HG03066 (cell line): ENCODE measurements around the gene KCNIP3.
A peak's percentile ranks its signal among the peaks of the same experiment; 100 is the strongest.
"Not testable (repeated sequence)": the region's sequence is repeated elsewhere in the genome, so short reads cannot be mapped to it uniquely, and the experiment has no call there.

Source experiments
- ATAC-seq: cut with Tn5 transposase; IDR thresholded peaks from one replicate; pipeline ENCODE4 v1.9.1; 2021; ENCODE audit warnings: low read depth; ENCODE audit not compliant: unreplicated experiment

Gene KCNIP3

DNA sequence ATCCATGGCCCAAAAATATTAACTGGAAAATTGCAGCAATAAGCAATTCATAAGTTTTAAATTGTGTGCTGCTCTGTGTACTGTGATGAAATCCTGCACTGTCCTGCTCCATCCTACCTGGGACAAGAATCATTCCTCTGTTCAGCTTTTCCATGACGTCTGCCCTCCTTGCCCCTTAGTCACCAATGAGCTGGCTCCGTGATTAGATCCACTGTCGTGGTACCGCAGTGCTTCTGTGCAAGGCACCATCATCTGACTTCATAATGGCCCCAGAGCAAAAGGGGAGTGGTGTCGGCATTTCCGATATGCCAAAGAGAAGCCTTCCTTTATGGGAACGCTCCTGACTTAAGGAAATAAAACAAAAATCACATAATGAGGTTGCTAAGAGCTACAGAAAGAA, 101.9 kb downstream of the KCNIP3 start:
- ATAC-seq = no peak

DNA sequence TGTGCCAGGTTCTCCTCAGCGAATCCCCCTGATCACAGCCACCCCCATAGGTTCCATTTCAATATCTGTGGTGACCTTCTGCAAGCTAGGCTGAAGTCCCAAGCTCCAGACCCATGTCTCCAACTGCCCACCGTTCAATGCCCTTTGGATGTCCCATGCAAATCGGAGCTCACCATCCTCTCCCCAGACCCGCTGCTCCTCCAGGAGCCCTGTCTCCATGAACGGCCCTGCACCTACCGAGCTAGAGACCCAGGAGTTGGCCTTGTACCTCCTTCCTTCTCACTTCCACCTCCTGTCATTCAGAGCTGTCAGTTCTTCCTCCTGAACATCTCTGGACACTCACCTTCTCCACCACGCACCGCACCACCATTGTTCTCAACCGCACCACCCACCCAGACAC, 104.3 kb downstream of the KCNIP3 start:
- no peak for ATAC-seq

DNA sequence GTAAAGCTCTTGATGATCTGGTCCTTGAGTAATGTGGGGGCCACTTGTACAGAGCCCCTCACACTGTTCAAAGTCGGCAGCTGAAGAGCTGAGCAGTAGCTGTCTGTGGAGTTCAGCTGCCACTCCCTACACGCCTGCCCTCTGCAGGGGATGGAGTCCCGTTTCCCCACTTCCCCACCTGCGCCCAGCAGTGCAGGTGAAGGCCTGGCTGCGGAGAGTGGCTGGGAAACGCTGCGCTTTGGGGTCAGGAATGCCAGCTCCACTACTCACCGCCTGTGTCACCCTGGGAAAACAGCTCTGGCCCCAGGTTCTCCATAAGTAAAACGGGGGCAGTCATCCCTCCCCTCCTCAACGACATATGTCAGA, 104.8 kb downstream of the KCNIP3 start:
- peak; percentile 25 for ATAC-seq

DNA sequence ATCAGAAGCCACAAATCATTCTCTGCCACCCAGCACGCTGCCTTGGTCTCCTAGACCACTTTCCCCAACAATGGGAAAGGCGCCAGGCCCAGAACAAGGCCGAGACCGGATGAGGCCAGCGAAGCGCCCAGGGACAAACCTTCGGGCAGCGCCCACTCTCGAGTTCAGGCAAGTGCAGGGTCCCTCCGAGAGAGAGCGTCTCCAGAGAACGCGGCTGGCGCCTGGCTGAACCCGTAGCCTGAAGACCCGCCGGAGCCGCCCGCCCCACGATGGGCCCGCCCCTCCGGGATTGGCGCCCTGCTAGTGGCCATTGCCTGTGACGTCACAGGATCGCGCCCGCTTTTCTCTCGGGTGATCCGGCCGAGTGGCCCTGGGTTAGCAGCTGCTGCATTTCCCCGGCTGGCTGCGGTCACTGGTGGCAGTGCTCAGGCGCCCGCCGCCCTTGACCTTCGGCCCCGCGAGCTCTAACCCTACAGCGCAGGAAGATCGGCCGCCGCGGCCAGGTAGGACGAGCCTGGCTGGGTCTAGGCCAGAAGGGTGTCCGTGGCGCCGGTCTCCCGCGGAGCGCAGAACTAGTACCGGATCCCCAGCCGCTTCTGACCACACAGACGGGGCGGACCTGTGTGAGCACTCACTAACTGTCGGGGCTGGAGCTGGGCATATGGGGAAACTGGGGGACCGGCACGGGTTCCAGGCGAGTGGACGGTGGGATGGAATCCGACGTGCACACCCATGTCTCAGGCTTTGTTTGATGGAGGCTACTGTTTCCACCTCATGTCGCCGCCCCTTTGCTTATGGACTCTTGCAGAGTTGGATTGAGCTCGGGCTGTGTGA, 105.4 kb downstream of the KCNIP3 start, which contains the start of gene FAHD2A:
FAHD2A (plus strand) TSS at position 339 of the 834 bp plus-strand sequence. CDS start 2,851 bp downstream, outside the sequence.
- peak; percentile 96 for ATAC-seq

DNA sequence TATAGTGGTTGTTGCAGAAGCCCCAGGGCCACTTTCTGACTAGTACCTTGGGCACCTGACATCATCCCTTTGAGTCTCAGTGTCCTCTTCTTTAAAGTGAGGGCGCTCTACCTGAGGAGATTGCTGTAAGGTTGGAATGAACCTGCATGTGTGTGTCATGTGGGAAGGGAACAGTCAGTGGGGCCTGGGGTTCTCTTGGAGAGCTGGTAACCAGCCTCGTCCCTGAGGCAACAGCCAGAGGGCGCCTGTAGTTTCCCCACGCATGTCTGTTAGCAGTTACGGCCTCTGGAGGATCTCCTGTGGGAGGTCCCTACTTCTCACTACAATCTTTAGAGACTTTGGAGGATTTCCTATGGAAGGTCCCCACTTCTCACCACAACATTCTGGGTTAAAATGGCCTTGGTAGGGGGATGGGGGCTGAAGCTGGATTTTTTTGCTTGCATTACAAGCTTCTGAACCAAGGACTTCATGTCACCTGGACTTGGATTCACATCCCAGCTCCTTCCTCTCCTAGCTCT, 106.1 kb downstream of the KCNIP3 start:
- ATAC-seq = peak; percentile 24

DNA sequence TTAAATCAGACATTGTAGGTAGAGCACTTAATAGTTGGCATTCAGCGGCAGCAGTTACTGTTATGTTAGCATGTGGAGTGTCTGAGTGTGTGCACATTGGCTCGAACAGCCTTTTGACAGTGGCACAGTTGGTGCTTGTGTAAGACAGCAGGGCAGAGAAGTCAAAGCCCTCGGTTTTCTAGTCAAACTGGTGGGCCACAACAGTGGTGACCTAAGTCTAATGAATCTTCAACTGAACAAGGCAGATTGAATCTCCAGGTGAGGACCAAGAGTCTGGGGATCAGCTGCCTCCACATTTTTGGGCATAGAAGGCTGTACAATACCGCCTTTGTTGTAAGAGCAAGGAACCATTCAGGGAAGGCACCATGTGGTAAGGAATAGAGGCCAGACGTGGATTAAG, 106.7 kb downstream of the KCNIP3 start:
- not testable (repeated sequence) for ATAC-seq

DNA sequence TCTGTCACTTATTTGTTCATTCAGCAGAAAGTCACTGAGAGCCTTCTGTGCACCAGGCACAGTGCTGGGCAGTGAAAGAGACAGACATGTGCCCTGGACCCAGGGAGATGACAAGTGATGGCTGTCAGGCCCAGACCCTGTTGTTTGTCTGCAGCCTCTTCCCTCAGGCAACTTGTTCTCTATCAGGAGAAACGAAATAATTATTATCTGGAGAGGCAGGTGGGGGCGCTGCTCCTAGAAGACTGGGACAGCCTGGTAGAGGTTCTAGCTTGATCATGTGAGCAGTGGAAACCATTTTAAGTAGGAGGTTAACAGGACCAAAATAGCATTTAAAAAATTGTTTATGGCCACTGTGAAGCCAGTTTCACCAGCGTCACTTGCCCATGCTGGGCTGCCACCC, 107.5 kb downstream of the KCNIP3 start:
- ATAC-seq = not testable (repeated sequence)

DNA sequence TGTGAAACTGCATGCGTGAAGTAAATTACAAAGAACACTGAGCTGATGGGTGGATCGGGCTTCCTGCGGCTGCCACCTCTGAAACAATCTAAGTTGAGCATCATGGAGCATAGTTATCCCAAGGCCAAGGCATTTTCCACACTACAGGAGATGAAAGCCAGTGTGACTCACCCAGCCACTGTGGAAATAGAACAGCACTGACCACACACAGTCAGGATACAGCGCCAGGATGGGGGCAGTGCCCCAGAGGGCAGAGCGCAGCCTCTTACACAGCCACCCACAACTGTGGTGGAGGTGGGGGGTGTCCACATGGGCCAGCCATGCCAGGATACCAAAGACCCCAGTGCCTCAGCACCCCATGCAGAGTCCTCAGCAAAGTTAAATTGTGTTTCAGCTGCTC, 114.1 kb downstream of the KCNIP3 start:
- ATAC-seq = not testable (repeated sequence)

DNA sequence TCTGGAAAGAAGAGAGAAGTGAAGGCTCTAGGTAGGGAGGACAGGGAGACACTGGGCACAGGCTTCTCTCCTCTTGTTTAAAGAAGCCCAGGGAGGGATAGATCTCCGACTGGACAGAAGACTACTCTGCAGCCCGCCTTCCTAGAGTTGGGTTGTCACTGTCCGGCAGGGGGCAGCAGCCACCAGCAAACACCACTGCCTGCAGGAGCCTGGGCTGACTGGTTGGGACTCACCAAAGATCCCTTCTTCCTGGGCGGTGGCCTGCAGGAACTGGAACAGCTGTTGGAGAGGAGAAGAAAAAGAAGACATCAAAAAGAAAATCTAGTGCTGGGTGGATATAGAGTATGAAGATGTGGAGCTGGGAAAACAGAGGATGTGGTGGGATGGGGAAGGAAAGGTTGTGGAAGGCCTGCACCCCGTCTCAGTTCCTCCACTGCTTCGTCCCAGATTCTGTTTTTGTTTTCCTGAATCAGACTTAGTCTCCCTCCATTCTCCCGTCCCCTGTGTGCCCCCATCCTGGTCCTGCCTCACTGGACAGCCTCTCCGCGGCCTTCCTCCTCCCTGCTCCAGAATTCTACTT, 117.0 kb downstream of the KCNIP3 start:
- peak; percentile 83 for ATAC-seq

DNA sequence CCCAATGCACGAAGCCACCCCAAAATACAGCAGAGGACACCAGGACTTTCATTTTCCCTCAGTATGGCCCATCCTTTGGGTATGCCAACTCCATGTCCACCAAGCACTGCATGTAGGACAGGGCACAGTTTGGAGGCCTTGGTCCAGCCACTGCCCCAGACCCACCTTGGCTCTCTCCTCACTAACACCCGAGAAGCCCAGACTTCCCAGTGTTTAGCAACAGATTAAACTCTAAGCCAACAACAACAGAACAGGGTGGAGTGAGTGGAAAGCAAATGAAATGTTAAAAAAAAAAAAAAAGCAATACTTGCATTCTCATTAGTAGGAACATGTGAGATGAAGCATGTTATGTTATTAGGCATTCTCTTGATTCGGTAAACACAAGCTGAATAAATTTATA, 118.0 kb downstream of the KCNIP3 start:
- not testable (repeated sequence) for ATAC-seq

DNA sequence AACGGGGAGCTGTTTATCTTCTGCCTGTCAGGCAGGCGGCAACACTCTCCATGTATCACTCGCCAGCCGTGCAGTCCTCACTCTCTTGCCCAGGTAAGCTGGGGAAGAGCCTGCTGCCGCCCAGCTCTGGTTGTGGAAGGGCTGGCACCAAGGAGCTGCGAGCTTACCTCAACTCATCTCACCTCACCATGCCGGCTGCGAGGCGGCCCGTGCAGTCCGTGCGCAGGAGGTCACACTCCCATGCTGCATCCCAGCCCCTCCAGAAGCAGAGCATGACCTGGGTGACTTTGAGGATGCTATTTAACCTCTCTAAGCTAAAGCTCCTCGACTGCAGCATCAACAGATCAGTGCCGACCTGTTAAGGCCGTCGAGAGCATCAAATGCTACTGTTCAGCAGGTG, 118.4 kb downstream of the KCNIP3 start:
- not testable (repeated sequence) for ATAC-seq

DNA sequence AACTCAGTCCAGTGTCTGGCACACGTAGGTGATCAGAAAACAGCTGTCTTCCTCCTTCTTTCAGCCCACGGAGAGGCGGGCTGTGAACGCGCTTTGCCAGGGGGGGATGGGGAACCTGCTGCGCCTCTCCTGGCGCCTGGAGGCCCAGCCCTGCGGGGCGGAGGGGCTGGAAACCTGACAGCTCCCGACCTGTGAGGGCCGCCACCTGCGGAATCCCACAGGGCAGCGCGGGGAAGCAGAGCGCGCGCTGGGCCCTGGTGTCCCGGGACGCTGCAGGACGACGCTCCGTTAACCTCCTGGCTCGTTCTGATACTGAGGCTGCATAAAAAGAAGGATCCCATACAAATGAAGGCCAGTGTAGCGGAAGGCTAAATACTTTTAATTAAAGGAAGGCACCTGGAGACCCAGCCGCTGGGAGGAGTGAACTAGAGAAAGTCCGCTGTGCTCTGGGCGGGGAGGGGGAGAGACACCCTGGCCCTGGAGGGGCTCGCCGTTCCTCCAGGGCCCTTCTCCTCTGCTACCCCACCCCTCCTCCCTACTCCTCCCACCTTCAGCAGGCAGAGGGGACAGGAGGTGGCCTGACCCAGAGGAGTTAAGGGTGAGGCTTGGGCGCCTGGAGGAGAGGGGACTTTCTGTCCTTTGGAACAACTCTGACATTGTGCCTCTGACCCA, 130.2 kb downstream of the KCNIP3 start:
- ATAC-seq = not testable (repeated sequence)

DNA sequence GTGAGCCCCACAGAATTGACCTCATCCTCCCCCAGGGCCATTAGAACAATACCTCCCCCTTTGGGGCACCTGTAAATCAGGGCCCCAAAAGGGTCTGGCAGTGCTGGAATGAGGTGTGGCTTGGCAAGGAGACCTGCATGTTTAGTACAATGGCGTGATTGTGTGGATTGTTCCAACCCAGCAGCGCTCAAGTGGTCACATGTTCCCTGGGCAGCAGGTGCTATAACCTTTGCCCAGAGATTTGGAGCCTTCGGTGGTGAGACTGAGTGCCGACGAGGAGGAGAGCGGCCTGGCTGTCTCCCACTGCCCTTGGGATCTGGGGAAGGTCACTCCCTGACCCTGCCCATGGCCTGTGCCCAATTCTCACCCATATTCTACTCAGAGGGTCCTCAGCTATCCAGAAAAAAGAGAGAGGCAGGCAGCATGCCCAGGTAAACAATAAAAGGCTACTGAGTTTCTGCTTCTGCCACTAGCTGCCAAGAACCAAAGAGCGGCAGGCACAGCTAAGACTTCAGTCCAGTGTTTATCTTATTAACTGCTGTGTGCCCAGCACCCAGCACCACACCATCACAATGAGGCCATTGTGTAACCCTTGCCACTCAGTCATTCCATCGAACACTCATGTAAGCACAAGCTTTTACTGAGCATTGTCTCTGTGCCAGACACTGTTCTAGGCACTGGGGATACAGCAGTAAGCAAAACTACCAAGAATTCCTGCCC, 132.8 kb downstream of the KCNIP3 start:
- not testable (repeated sequence) for ATAC-seq

DNA sequence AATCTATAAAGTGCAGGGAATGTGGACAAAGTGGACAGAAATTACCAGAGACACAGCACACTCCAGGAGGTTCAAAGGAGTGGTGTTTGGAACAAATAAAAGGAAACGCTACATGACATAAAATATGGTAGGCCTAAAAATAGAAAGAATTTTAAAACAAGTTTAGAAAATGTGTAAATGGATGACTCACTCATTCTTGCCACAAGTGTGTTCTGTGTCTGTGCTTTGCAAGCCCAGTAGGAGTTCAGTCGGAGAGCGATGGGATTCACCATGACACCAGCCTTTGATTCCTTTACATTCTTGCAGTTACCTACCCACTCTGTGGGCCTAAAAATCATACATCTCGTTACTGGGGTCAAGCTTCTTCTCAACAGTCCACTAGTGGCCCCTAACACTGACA, 136.2 kb downstream of the KCNIP3 start:
- ATAC-seq = not testable (repeated sequence)

DNA sequence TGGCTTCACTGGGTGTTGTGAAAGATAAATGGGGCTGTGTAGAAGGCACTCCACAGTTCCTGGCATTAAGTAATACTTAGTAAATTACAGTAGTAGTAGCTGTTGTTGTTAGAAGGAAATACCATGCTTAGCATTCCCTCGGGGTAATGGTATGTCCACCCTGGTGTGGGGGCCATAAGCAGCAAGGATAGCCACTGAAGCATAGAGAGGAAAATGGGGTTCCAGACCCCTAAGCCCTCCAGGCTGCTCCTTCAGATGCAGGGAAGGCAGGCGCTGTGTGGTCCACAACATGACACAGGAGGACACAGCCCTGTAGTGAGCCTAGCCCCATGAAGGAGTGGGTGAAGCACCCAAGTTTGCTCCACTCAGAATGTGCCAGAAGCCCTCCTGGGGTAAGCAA, 136.8 kb downstream of the KCNIP3 start:
- ATAC-seq = not testable (repeated sequence)

DNA sequence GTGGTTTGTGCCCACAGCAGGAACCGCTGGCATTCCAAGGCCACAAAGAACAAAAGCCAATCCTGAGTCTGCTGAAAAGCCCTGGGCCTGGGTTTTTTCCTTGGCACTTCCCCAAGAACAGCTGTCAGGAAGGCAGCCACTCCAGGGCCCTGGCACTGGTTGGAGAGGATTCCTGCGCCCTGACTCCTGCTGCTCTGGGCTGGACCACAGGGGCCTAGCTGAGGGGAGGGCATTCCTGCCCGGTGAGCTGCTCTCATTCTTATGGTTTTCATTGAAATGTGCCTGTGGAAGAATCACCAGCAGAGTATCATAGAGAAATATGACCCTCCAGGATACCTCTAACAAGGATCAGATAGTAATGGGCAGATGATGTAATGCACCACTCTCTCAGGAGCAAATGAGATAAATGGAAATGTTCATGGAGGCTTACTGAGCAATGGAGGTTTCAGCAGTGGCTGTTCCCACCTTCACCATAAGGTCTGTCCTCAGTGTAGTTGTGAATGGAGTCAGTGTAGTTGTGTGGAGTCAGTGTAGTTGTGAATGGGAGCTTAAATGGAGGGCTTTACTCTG, 137.4 kb downstream of the KCNIP3 start:
- not testable (repeated sequence) for ATAC-seq

DNA sequence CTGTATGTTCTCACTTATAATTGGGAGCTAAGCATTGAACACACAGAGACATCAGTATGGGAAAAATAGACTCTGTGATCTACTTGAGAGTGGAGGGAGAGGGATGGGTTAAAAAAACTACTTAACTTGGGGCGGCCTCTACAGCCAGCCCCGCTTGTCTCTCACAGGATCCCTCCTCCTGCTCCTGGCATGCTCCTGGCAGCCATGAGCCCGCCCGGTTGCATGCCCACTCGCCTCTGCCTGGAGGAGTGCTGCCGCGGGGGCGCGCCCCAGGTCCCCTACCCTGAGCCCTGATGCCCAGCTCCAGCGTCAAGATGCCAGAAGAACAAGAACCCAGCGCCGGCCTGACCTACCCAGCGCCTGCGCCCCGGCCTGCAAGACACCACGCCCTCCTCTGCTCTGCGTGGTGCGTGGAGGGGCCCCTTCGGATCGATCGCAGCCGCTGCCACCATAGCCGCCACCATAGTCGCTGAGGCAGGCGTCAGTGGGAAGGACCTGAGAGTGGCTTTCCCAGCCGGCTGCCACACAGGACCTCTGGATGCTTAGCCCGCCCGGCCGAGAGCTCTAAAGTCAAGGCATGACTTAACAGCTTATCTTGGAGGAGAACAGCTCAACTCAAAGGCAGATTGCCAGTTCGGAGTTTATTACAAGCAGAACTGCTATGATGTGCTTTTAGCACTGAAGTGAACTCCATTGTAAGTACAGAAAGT, 138.2 kb downstream of the KCNIP3 start:
- not testable (repeated sequence) for ATAC-seq
